OCI-LY3 (cell line): Measurements from ENCODE around the gene TANGO6.

Experiments used
- H2AFZ ChIP-seq: fragments of 200-600, 300-600 bp; shearing (Covaris generic); 2 replicates; pipeline ENCODE4 v1.6.0; 2014; ENCODE audit warnings: antibody characterized with exemption, low read depth, low read length
- H3K27ac ChIP-seq: fragments of 200-600, 300-600 bp; sonication (generic); 2 replicates; pipeline ENCODE4 v1.5.1; 2014; ENCODE audit warnings: mild to moderate bottlenecking, low read length, moderate library complexity, mixed read lengths
- H3K27me3 ChIP-seq: fragments of 200-600, 300-600 bp; sonication (generic); 2 replicates; pipeline ENCODE4 v1.6.1; 2014; ENCODE audit warnings: low read depth, low read length, mixed read lengths
- H3K36me3 ChIP-seq: fragments of 200-600, 300-600 bp; sonication (generic); replicated peaks from 2 replicates; pipeline ENCODE3; 2014; ENCODE audit warnings: low read depth, low read length, mixed read lengths
- H3K4me1 ChIP-seq: fragments of 300-600, 200-600 bp; sonication (generic); 2 replicates; pipeline ENCODE4 v1.6.1; 2014; ENCODE audit warnings: low read length, mixed read lengths
- H3K4me2 ChIP-seq: fragments of 200-600, 300-600 bp; sonication (generic); 2 replicates; pipeline ENCODE4 v1.6.1; 2014; ENCODE audit warnings: low read length, mixed read lengths
- H3K4me3 ChIP-seq: fragments of 300-600, 200-600 bp; sonication (generic); 2 replicates; pipeline ENCODE4 v1.5.1; 2014; ENCODE audit warnings: antibody characterized with exemption, mild to moderate bottlenecking, low read length, moderate library complexity
- H3K79me2 ChIP-seq: fragments of 300-600, 200-600 bp; shearing (Covaris generic); 2 replicates; pipeline ENCODE4 v1.6.1; 2014; ENCODE audit warnings: mild to moderate bottlenecking, low read length, mixed read lengths
- H3K9ac ChIP-seq: fragments of 300-600, 200-600 bp; shearing (Covaris generic); 2 replicates; pipeline ENCODE4 v1.6.0; 2014; ENCODE audit warnings: mild to moderate bottlenecking, low read length, moderate library complexity
- H3K9me3 ChIP-seq: fragments of 200-600, 300-600 bp; shearing (Covaris generic); 2 replicates; pipeline ENCODE4 v1.6.1; 2014; ENCODE audit warnings: low read length, mixed read lengths; ENCODE audit not compliant: insufficient read depth
- H4K20me1 ChIP-seq: fragments of 200-600, 300-600 bp; sonication (generic); 2 replicates; pipeline ENCODE4 v1.6.1; 2016; ENCODE audit warnings: low read length, mixed read lengths; ENCODE audit not compliant: insufficient read depth
- CTCF ChIP-seq: fragments of 200-600, 300-600 bp; sonication (generic); IDR thresholded peaks from 2 replicates; pipeline ENCODE4 v1.5.1; 2014; ENCODE audit warnings: antibody characterized with exemption, low read length, low read depth
- EZH2phosphoT487 ChIP-seq: fragments of 200-600 bp; shearing (Covaris generic); IDR thresholded peaks from 2 replicates; pipeline ENCODE4 v1.6.1; 2018; ENCODE audit warnings: antibody characterized with exemption, mixed run types, low read depth

TANGO6 gene

GRCh38 chr16:68884861-68885720 is 41.8 kb downstream of the TANGO6 start:
- no peak overlapping the region for H3K4me3 ChIP-seq
- peaks cover 4% of the 10 kb centered on the region; the same call in 1 of the 2 replicates for H3K4me1 ChIP-seq
- no peaks in the 10 kb centered on the region for H3K27me3 ChIP-seq
- H3K9ac ChIP-seq, result no peak overlapping the region
- no peaks in the 10 kb centered on the region for H3K79me2 ChIP-seq
- no peaks in the 10 kb centered on the region for H4K20me1 ChIP-seq
- no peak for TF ChIP-seq EZH2phosphoT487
- TF ChIP-seq CTCF, result no peak
- no peak overlapping the region for H3K27ac ChIP-seq
- H2AFZ ChIP-seq, result no peak overlapping the region
- no peaks in the 10 kb centered on the region for H3K9me3 ChIP-seq
- peaks cover 20% of the 10 kb centered on the region for H3K36me3 ChIP-seq
- H3K4me2 ChIP-seq, result no peak overlapping the region

GRCh38 chr16:68887107-68887506 is 43.8 kb downstream of the TANGO6 start:
- no peak for TF ChIP-seq EZH2phosphoT487
- no peak for TF ChIP-seq CTCF
- peaks cover 13% of the 10 kb centered on the region for H3K4me1 ChIP-seq
- H3K36me3 ChIP-seq, result peaks cover 13% of the 10 kb centered on the region
- H3K4me3 ChIP-seq, result no peak overlapping the region
- H3K27me3 ChIP-seq, result no peaks in the 10 kb centered on the region
- no peak overlapping the region for H2AFZ ChIP-seq
- no peak overlapping the region for H3K4me2 ChIP-seq
- H3K9ac ChIP-seq, result no peak overlapping the region
- H3K27ac ChIP-seq, result no peak overlapping the region
- no peaks in the 10 kb centered on the region for H3K9me3 ChIP-seq
- H4K20me1 ChIP-seq, result no peaks in the 10 kb centered on the region
- no peaks in the 10 kb centered on the region for H3K79me2 ChIP-seq

- H3K4me3 ChIP-seq, result no peak overlapping the region
- H3K4me1 ChIP-seq, result peaks cover 30% of the 10 kb centered on the region
- no peaks in the 10 kb centered on the region for H3K79me2 ChIP-seq
- no peak overlapping the region for H3K4me2 ChIP-seq
- peaks cover 18% of the 10 kb centered on the region for H3K36me3 ChIP-seq
- H4K20me1 ChIP-seq, result no peaks in the 10 kb centered on the region
- H3K9ac ChIP-seq, result no peak overlapping the region
- no peaks in the 10 kb centered on the region for H3K9me3 ChIP-seq
- no peak overlapping the region for H3K27ac ChIP-seq
- H3K27me3 ChIP-seq, result no peaks in the 10 kb centered on the region
- TF ChIP-seq CTCF (no peak), EZH2phosphoT487 (no peak)
- H2AFZ ChIP-seq, result no peak overlapping the region
Measured at GRCh38 chr16:68889508-68890150, 46.3 kb downstream of the TANGO6 start.

GRCh38 chr16:68892214-68892613 is 48.9 kb downstream of the TANGO6 start:
- Histone ChIP-seq H3K79me2 (no peaks in the 10 kb centered on the region), H3K4me2 (peak overlapping the region; percentile 55), H3K4me3 (no peak overlapping the region), H3K4me1 (peaks cover 30% of the 10 kb centered on the region), H3K27me3 (no peaks in the 10 kb centered on the region), H3K36me3 (peaks cover 9% of the 10 kb centered on the region), H4K20me1 (no peaks in the 10 kb centered on the region), H3K27ac (peak overlapping the region; percentile 62), H2AFZ (no peak overlapping the region), H3K9me3 (no peaks in the 10 kb centered on the region), H3K9ac (peak overlapping the region; percentile 25; the same call in 1 of the 2 replicates)
- TF ChIP-seq EZH2phosphoT487, result no peak
- no peak for TF ChIP-seq CTCF
